Skeletal muscle cell (primary cell): ENCODE results near the gene TM9SF2.
A peak's percentile ranks its signal among the peaks of the same experiment; 100 is the strongest.

Source experiments
- DNase-seq: peaks from one replicate; pipeline ENCODE4 v3.0.0-alpha.2; 2010; ENCODE audit warnings: low read depth
- H3K4me3 ChIP-seq: 2 replicates; pipeline ENCODE4 v1.5.1; 2011; ENCODE audit warnings: low read depth, mild to moderate bottlenecking, control low read depth, low read length, moderate library complexity

Gene TM9SF2

DNA sequence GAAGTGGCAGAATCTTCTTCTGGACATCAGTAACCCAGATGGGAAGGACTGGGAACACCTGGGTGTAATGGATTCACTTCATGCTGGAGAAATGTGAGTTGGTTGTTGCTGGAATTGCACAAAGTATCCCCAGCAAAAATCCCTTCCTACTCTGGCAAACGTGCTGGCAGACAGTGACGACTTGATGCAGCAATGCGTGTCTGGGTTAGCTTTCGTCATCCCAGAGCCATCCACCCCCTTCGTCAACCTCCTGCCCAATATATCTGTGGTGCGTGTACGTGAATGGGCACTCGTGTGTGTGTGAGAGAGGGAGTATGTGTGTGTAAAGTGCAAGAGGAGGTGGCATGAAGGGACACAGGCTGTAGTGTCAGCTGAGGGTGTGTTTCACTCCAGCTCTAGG is 70.9 kb downstream of the TM9SF2 start:
- no peak overlapping the region for H3K4me3 ChIP-seq
- no peak for DNase-seq

DNA sequence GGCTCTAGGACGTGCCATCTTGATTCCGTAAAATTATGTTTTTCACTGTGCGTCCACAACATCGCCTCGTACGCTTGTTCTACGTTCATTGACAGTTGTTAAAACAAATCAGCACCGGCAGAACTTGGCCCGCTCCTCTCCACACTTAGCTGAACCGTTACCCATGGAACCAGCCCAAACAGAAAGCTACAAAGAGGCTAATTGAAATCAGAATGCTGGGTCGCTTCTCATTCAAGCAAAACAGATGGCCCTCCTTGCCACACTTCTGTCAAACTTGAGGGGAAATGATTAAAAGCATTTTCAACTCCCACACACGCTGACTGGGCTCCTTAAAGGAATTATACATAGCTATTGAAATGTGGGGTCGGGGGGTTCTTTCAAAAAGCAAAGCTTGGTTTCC is 71.6 kb downstream of the TM9SF2 start:
- H3K4me3 ChIP-seq = no peak overlapping the region
- DNase-seq = no peak

DNA sequence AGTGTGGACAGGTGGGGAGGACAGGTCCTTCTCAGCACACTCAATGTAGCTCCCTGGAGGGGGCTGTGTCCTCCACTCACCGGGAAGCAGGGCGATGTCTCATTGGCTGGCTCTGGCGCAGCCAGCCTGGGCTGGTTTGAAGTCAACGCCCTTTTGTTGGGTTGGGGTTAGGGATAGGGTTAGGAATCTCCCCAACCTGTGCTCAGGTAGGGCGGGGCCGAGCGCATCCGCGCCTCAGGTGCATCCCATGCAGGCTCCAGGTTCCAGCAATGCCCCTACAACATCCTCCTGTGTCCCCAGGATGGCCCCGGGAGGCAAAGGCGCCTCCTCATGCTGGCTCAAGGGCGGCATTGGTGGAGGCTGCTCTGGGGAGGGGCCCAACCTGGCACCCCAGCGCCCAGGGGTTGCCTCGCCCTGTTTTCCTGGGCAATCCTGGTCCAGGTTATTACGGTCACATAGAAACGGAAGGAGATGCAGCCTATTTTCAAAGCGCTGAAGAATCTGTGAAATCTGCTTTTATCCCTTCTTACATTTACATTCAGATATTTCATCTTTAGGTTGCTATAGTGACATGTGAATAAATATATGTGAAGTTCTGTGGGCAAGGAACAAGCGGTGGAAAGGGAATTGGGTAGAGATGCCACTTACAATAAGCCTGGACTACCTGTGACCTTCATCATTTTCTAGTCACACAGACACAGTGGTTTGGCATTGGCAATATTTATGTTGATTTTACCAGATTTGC is 74.3 kb downstream of the TM9SF2 start:
- DNase-seq = no peak
- H3K4me3 ChIP-seq = no peak overlapping the region

DNA sequence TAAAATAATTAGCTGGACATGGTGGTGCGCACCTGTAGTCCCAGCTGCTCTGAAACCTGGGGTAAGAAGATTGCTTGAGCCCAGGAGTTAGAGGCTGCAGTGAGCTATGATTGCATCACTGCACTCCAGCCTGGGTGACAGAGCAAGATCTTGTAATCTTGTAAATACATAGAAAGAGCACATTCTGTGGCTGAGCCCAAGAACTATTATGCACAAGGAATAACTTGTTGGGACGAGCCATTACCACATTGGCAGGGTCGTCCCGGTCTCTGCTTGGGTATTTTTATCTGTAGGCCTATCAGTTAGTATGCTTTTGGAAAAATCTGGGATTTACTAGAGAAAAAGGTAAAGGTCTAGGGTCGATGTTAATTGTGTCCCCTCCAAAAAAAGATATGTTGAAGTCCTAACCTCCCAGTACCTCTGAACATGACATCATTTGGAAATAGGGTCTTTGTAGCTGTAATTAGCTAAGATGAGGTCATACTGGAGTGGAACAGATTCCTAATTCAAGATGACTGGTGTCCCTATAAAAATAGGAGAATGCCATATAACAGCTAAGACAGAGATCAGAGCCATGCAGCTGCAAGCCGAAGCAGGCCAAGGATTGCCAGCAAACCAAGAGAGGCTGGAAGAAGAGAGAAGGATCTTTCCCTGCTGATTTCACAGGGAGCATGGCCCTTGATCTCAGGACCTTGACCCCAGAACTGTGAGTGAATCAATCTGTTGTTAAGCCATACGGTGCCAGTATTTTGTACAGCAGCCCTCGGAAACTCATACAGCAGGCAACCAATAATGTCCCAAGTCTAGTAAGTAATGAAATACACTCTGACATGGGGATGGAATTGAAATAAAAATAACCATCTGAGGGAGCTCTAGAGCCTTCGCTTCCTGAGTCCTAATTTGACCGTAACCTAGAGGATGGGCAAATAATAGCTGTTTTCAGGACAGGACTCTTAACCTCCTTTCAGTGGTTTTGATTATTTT is 77.0 kb downstream of the TM9SF2 start:
- DNase-seq = no peak
- H3K4me3 ChIP-seq = no peak overlapping the region

DNA sequence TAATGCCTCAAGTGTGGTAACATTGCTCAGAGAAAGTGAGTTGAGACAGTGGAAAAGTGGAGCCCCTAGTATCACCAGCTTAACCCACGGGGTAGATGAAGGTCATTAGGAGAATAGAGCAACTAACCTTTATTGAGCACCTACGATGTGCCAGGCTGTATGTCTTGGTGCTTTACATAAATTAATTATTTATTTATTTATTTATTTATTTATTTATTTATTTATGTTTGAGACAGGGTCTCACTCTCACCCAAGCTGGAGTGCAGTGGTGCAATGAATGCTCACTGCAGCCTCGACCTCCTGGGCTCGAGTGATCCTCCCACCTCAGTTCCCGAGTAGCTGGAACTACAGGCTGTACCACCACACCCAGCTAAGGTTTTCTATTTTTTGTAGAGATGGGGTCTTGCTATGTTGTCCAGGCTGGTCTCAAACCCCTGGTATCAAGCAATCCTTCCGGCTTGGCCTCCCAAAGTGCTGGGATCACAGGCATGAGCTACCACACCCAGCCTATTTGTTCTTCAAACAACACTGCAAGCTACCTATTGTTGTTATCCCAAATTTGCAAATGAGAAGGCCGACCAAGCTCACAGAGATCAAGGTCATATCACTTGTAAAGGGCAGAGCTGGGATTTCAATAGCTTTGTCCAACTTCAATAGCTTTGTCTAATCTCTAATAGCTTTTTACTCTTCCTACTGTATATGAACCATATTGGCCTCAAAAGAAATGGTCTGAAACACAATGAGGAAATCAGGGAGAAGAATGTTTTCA is 79.4 kb downstream of the TM9SF2 start:
- no peak for DNase-seq
- H3K4me3 ChIP-seq = no peak overlapping the region

DNA sequence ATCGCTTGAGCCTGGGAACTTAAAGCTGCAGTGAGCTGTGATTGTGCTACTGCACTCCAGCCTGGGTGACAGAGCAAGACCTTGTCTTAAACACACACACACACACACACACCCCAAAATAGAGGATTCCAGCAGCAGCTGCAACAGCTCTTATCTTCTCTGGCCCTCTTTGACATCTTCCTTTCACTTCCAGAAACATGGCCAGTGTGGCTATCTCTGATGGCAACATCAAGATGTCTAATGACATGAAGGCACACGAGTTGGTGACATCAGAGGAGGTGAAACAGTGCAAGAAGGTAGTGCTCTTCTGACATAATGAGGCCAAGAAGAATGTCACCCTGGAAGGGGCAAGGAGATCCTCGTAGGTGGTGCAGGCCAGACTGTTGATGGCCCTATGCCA is 81.2 kb downstream of the TM9SF2 start:
- H3K4me3 ChIP-seq = no peak overlapping the region
- DNase-seq = no peak

DNA sequence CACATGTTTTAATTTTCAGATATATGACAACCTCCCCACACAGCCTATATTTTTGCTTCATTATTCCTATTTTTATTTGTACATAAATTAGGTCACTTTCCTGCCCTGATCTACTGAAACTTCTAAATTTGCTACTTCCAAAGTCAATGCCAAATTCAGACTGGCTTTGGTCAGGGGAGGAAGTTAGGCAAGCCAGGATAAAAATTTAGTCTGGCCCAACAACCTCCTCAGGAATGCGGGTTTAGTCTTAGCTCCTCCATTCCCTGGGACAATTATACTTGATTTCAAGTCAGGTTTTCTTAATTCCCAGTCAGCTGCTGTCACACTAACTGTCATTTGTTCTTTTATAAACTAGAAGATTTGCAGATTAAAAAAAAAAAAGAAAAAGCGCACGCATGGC is 84.3 kb downstream of the TM9SF2 start:
- DNase-seq = no peak
- H3K4me3 ChIP-seq = no peak overlapping the region

DNA sequence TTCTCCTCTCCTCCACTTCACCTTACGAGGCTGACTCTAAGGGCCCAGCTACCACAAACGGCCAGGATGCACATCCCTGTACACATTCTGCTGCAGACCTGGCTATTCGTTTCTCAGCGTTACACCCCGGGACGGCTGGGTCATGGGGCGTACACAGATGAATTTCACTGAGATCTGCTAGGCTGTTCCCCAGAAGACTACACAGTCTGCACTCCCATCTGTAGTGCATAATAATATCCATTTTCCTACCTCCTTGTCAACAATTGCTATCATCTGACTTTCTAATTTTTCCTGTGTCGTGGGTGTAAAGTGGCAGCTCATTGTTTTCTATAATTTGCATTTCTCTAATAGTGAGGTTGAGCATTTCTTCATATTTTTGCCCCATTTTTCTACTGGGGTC is 85.7 kb downstream of the TM9SF2 start:
- no peak overlapping the region for H3K4me3 ChIP-seq
- no peak for DNase-seq

DNA sequence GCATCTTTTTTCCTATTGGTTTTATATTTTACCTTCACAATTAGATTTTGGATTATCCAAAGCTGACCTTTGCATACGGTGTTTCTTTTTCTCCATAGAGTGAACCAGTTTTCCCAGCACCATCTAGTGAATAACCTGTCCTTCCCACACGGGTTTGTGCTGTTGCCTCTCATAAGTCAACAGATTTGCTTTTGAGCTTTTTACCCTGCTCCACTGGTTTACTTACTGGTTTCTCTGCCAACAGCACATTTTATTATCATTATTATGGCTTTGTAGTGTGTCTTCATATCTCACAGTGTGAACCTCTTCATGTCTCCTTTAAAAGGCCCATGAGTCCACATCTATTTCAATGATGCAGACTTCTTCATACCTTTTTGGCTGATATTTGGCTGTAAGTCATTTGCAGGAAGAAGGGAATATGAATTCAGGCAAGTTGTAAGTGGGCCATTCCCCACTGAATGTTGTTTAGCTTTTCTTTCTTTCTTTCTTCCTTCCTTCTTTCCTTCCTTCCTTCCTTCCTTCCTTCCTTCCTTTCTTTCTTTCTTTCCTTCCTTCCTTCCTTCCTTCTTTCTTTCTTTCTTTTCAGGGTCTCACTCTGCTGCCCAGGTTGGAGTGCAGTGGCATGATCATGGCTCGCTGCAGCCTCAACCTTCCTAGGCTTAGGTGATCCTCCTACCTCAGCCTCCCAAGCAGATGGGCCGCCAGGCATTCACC is 86.8 kb downstream of the TM9SF2 start:
- no peak overlapping the region for H3K4me3 ChIP-seq
- no peak for DNase-seq

DNA sequence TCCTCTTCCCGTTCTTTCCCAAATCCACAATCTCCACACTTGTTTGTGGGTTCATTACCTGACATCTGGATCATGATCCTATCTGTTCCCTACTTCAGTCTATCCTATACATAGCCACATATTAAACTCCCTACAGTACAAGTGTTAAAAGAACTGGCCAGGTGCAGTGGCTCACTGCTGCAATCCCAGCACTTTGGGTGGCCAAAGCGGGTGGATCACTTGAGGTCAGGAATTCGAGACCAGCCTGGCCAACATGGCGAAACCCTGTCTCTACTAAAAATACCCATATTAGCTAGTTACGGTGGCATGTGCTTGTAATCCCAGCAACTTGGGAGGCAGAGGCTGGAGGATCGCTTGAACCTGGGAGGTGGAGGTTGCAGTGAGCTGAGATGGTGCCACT is 88.3 kb downstream of the TM9SF2 start:
- no peak overlapping the region for H3K4me3 ChIP-seq
- no peak for DNase-seq

DNA sequence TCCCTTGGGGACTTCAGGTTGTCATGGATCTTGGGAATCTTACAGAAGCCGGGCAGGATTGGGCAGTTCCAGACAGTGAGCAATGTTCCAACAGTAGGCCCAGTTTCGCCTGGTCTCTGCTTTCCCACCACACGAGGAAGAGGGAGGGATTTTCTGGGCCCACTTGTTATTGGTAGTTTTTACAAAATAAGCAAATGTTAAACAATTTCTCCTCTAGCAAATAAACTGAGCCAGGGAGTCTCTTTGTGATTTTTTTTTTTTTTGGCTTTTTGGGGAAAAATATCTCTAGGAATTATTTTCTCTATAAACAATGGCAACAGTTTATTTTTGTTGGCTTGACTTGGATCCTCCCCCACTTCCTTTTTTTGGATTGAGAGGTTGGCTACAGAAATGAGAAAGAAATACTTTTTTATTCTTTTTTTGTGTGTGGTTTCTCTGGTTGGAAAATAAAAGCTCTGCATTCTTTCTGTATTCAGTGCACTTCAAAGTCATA is 89.3 kb downstream of the TM9SF2 start:
- no peak for DNase-seq
- H3K4me3 ChIP-seq = no peak overlapping the region

DNA sequence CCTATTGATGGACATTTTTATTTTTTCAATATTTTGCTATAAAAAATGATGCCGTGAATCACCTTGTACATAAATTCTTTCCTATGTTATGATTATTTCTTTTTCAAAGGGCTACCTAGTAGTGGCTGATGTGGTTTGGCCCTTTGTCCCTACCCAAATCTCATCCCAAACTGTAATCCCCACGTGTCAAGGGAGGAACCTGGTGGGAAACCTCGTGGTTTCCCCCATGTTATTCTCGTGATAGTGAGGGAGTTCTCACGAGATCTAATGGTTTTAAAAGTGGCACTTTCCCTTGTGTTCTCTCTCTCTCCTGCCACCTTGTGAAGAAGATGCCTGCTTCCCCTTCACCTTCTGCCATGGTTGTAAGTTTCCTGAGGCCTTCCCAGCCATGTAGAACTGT is 94.9 kb downstream of the TM9SF2 start:
- no peak overlapping the region for H3K4me3 ChIP-seq
- DNase-seq = no peak

DNA sequence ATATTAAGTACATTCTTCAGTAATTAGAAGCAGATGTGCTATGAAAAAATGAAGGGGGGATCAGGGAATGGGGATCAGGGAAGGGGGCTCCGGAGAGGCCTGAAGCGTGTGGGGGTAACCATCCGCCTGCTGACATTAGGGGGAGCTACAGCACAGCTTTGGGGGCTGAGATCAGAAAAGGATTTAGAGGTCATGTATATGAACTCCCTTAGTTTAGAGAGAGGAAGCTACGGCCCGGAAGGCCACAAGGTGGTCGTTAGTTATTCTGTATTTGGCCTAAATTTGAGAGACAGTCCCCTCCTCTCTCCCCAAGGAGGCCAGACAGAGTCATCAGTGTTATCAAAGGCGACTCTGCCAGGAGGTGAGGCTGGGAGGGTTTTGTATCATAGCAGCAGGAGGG is 99.0 kb downstream of the TM9SF2 start:
- H3K4me3 ChIP-seq = no peak overlapping the region

DNA sequence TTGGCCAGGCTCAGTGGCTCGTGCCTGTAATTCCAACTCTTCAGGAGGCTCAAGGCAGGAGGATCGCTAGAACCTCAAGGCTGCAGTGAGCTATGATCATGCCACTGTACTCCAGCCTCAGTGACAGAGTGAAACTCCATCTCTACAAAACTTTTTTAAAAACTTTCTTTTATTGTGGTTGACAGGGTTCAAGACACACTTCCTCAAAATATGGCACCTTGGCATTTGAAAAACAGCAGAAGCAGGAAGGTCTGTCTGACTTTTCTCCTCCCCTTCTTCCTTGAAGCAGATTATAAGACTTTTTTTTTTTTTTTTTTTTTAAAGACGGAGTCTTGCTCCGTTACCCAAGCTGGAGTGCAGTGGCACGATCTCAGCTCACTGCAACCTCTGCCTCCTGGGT is 100.3 kb downstream of the TM9SF2 start:
- H3K4me3 ChIP-seq = no peak overlapping the region
- no peak for DNase-seq

More for the DNA sequence above, 99.0 kb downstream of the TM9SF2 start:
- no peak for DNase-seq

DNA sequence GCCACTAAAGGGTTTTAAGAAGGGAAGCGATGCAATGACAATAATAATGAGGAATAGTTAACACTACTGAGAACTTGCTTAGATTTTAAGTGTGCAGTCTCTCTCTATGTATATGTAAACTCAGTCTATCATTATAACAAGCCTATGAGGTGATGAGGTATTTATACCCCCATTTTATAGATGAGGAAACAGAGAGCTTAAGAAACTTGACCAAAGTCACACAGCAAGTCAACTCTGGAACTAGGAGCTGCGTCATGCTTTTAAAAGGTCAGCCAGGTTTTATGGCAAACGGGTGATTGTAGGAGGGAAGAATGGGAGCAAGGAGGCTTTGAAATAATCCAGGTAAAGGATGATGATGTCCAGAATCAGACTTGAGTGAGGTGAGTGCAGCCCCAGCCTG is 103.4 kb downstream of the TM9SF2 start:
- no peak for DNase-seq
- H3K4me3 ChIP-seq = no peak overlapping the region

DNA sequence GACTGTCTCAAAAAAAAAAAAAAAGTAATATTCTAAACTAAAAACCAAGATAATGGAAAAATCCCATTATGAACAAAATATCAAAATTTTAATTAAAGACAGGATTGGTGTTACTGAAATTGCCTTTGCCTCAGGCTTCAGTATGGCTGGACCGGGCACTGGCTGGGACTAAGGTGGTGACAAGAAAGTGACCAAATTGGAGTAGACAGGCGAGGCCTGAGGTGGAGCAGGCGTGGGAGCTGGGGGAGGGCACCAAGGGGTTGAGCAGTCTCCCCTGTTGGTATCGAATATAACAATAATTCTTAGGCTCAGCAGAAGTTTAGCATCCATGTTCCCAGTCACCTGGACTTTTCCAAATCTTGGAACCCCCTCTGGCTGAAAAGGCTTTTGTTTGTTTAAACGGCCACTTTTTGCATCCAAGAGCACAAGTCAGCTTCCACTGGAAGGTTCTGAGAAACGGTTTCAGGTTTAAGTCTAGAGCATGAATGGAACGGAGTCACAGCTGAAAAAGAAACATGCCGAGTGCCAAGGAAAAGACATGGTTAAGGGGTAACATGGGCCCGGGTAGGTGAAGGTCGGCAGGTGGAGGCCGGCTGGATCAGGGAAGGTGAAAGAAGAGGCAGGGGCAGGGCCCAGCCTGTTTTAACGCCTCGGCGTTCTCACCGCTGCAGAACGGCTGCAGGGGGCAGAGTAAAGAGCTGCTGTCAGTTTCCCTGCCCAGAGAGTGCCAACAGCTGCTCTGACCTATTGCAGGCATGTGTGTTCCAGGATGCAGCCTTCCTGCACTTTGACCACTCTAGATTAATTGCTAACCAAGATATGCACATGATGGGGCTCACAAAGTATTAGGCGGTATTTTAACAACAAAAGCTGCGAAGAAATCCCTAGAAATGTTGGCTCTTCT is 104.4 kb downstream of the TM9SF2 start:
- peak overlapping the region; percentile 81 for H3K4me3 ChIP-seq
- peak; percentile 7 for DNase-seq

DNA sequence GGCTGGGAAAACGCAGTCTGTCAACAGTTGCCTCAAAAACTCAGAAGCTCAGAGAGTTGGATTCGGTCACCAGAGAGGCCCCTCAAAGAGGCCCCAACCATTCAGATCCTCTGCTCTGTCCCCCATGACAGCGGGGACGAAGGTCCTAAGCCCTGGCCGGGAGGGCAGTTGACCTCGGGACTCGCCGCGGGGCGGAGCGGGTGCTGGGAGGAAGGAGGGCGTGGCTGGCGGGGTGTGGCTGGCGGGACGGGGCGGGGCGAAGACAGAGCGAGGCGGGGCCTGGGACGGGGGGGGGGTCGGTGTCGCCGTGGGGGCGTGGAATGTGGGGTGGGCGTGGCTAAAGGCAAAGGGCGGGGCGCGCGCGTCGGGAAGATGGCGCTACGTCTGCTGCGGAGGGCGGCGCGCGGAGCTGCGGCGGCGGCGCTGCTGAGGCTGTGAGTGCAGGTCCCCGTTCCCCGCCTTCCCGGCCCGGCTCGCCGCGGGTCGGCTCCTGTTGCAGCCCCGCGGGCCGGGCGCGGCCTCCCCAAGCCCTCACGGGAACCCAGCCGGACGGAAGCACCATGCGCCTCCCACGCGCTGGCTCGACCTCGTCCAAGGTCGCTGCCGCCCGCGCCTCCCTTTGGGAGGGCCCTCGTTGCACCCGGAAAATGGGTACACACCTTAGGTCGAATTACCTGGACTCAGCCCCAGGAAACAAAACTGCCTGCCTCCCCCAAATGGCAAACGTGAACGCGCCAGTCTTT is 105.2 kb downstream of the TM9SF2 start, which contains the start of gene CLYBL:
Gene CLYBL, plus strand, starts transcription at position 367 of the 743 bp plus-strand sequence.
- H3K4me3 ChIP-seq = peak within 1 kb of the TSS; percentile 81
- peak; percentile 41 for DNase-seq
